Fibroblast of lung (primary cell): ENCODE data around the gene NUP205.

Experiments
- CTCF ChIP-seq, 2 donors: IDR thresholded peaks in 1 of 2; conservative IDR thresholded peaks in 1 of 2; 1 replicate in 1 of 2; 2 replicates in 1 of 2; pipeline ENCODE4 v1.5.1; 2011 to 2012; ENCODE audit warnings: low read length in 2 of 2, control low read depth in 1 of 2, inconsistent platforms in 1 of 2, low read depth in 1 of 2, mild to moderate bottlenecking in 1 of 2
- EZH2 ChIP-seq: IDR thresholded peaks from 2 replicates; pipeline ENCODE4 v1.5.1; 2012; ENCODE audit warnings: low read length, control low read depth, mild to moderate bottlenecking; ENCODE audit errors: missing control alignments

- TF ChIP-seq CTCF (conservative IDR thresholded peaks at IDR 0.05 in 1 of 2, IDR thresholded peaks at IDR 0.05 in 1 of 2; ENCODE audit: low read depth in 1 of 2, low read length in 2 of 2) (no peak), EZH2 (no peak)
These were observed 40.7 kb upstream of the NUP205 start for GRCh38 chr7:135517060-135517459.
